ENCODE results near the gene TGM3. TPM values are rescaled to one million over a fixed set of nuclear protein-coding genes. Genes with fewer than 3 reads are reported as not detected.

The TGM3 gene
- total RNA-seq, 1 donor = not detected

GRCh38 chr20:2323051-2323450, 27.2 kb downstream of the TGM3 start:
- DNase-seq (ENCODE audit: low read depth) = no peak
- TF ChIP-seq, protein P1, sequence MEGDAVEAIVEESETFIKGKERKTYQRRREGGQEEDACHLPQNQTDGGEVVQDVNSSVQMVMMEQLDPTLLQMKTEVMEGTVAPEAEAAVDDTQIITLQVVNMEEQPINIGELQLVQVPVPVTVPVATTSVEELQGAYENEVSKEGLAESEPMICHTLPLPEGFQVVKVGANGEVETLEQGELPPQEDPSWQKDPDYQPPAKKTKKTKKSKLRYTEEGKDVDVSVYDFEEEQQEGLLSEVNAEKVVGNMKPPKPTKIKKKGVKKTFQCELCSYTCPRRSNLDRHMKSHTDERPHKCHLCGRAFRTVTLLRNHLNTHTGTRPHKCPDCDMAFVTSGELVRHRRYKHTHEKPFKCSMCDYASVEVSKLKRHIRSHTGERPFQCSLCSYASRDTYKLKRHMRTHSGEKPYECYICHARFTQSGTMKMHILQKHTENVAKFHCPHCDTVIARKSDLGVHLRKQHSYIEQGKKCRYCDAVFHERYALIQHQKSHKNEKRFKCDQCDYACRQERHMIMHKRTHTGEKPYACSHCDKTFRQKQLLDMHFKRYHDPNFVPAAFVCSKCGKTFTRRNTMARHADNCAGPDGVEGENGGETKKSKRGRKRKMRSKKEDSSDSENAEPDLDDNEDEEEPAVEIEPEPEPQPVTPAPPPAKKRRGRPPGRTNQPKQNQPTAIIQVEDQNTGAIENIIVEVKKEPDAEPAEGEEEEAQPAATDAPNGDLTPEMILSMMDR (IDR thresholded peaks at IDR 0.05; ENCODE audit: insufficient read depth, low read depth, low read length) = no peak
- no peak overlapping the region for H3K4me3 ChIP-seq (ENCODE audit: low read depth, low read length)

- DNase-seq (ENCODE audit: low read depth) = no peak
- H3K4me3 ChIP-seq (ENCODE audit: low read depth, low read length) = no peak overlapping the region
- TF ChIP-seq, protein P1 (IDR thresholded peaks at IDR 0.05; ENCODE audit: insufficient read depth, low read depth, low read length) = no peak
Measured at GRCh38 chr20:2326046-2326445, 30.2 kb downstream of the TGM3 start.

DNA sequence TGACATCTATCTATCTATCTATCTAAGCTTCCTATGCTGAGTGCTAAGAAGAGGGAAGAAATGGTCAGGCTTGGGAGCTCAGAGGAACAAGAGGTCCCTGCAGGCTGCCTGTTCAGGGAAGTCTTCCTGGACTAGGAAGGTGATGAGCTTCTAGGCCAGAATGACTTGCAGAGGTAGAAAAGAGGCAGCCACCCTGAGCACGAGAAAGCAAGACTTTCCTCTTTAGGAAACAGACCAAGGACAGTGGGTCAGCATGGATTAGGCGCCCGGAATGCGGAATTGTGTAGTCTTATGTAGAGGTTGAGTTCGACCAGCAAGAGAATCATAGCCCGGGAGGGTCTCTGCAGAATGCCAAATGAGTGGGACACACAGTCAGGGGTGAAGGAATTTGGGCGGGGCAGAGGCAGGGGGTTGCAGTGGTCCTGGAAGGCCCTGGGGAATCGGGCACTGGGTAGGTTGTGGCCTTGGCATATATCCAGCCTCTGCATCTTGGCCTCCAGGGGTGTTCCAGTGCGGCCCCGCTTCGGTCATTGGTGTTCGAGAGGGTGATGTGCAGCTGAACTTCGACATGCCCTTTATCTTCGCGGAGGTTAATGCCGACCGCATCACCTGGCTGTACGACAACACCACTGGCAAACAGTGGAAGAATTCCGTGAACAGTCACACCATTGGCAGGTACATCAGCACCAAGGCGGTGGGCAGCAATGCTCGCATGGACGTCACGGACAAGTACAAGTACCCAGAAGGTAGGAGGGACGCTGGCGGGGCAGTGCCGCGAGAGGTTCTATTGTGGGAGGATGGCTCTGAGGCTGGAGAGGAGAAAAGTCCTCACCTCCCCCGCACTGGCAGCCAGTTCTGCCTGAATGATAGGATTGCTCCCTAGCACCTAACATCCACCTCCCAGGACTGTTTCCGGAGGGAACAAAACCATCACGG, 32.1 kb downstream of the TGM3 start:
- no peak overlapping the region for H3K4me3 ChIP-seq (ENCODE audit: low read depth, low read length)
- TF ChIP-seq, protein P1 (IDR thresholded peaks at IDR 0.05; ENCODE audit: insufficient read depth, low read depth, low read length) = no peak
- no peak for DNase-seq (ENCODE audit: low read depth)

GRCh38 chr20:2329286-2329685, 33.5 kb downstream of the TGM3 start:
- no peak for DNase-seq (ENCODE audit: low read depth)
- H3K4me3 ChIP-seq (ENCODE audit: low read depth, low read length) = no peak overlapping the region
- TF ChIP-seq, protein P1 (IDR thresholded peaks at IDR 0.05; ENCODE audit: insufficient read depth, low read depth, low read length) = no peak

GRCh38 chr20:2330090-2330695, 34.4 kb downstream of the TGM3 start:
- TF ChIP-seq, protein P1 (IDR thresholded peaks at IDR 0.05; ENCODE audit: insufficient read depth, low read depth, low read length) = no peak
- H3K4me3 ChIP-seq (ENCODE audit: low read depth, low read length) = no peak overlapping the region
- no peak for DNase-seq (ENCODE audit: low read depth)

GRCh38 chr20:2331106-2331505, 35.3 kb downstream of the TGM3 start:
- TF ChIP-seq, protein P1 (IDR thresholded peaks at IDR 0.05; ENCODE audit: insufficient read depth, low read depth, low read length) = no peak
- no peak for DNase-seq (ENCODE audit: low read depth)
- no peak overlapping the region for H3K4me3 ChIP-seq (ENCODE audit: low read depth, low read length)
